ENCODE measurements around the gene MDFIC.

MDFIC gene

GRCh38 chr7:114939484-114940097 is 17.7 kb downstream of the MDFIC start:
- Histone ChIP-seq H3K36me3 (ENCODE audit: control insufficient read depth, low read depth, low read length) (no peaks in the 10 kb centered on the region), H3K9me3 (ENCODE audit: control insufficient read depth, low read depth, low read length) (no peaks in the 10 kb centered on the region), H3K27me3 (ENCODE audit: control insufficient read depth, insufficient read depth, low read length) (no peaks in the 10 kb centered on the region), H3K4me3 (ENCODE audit: low read length) (no peak overlapping the region), H3K4me1 (ENCODE audit: control insufficient read depth, low read depth, low read length) (peaks cover 9% of the 10 kb centered on the region), H3K9ac (ENCODE audit: low read length) (no peak overlapping the region), H3K27ac (ENCODE audit: low read length) (no peak overlapping the region)

GRCh38 chr7:114940220-114940619 is 18.3 kb downstream of the MDFIC start:
- Histone ChIP-seq H3K9ac (ENCODE audit: low read length) (no peak overlapping the region), H3K27me3 (ENCODE audit: control insufficient read depth, insufficient read depth, low read length) (no peaks in the 10 kb centered on the region), H3K27ac (ENCODE audit: low read length) (no peak overlapping the region), H3K9me3 (ENCODE audit: control insufficient read depth, low read depth, low read length) (no peaks in the 10 kb centered on the region), H3K4me1 (ENCODE audit: control insufficient read depth, low read depth, low read length) (peaks cover 13% of the 10 kb centered on the region), H3K4me3 (ENCODE audit: low read length) (no peak overlapping the region), H3K36me3 (ENCODE audit: control insufficient read depth, low read depth, low read length) (no peaks in the 10 kb centered on the region)

- Histone ChIP-seq H3K9ac (ENCODE audit: low read length) (no peak overlapping the region), H3K36me3 (ENCODE audit: control insufficient read depth, low read depth, low read length) (no peaks in the 10 kb centered on the region), H3K4me1 (ENCODE audit: control insufficient read depth, low read depth, low read length) (peaks cover 16% of the 10 kb centered on the region)
These were observed 19.8 kb downstream of the MDFIC start for GRCh38 chr7:114941692-114942091.

GRCh38 chr7:114942446-114943175 is 20.7 kb downstream of the MDFIC start:
- H3K36me3 ChIP-seq (ENCODE audit: control insufficient read depth, low read depth, low read length): no peaks in the 10 kb centered on the region
- H3K4me3 ChIP-seq (ENCODE audit: low read length): no peak overlapping the region
- H3K27me3 ChIP-seq (ENCODE audit: control insufficient read depth, insufficient read depth, low read length): no peaks in the 10 kb centered on the region
- H3K4me1 ChIP-seq (ENCODE audit: control insufficient read depth, low read depth, low read length): peaks cover 16% of the 10 kb centered on the region
- no peaks in the 10 kb centered on the region for H3K9me3 ChIP-seq (ENCODE audit: control insufficient read depth, low read depth, low read length)
- no peak overlapping the region for H3K9ac ChIP-seq (ENCODE audit: low read length)
- no peak overlapping the region for H3K27ac ChIP-seq (ENCODE audit: low read length)

More at GRCh38 chr7:114941692-114942091, 19.8 kb downstream of the MDFIC start:
- no peak overlapping the region for H3K4me3 ChIP-seq (ENCODE audit: low read length)
- no peak overlapping the region for H3K27ac ChIP-seq (ENCODE audit: low read length)
- H3K9me3 ChIP-seq (ENCODE audit: control insufficient read depth, low read depth, low read length): no peaks in the 10 kb centered on the region
- no peaks in the 10 kb centered on the region for H3K27me3 ChIP-seq (ENCODE audit: control insufficient read depth, insufficient read depth, low read length)

GRCh38 chr7:114943530-114943929 is 21.6 kb downstream of the MDFIC start:
- H3K4me1 ChIP-seq (ENCODE audit: control insufficient read depth, low read depth, low read length): peaks cover 16% of the 10 kb centered on the region
- H3K9ac ChIP-seq (ENCODE audit: low read length): no peak overlapping the region
- no peaks in the 10 kb centered on the region for H3K27me3 ChIP-seq (ENCODE audit: control insufficient read depth, insufficient read depth, low read length)
- no peak overlapping the region for H3K4me3 ChIP-seq (ENCODE audit: low read length)
- H3K9me3 ChIP-seq (ENCODE audit: control insufficient read depth, low read depth, low read length): no peaks in the 10 kb centered on the region
- no peak overlapping the region for H3K27ac ChIP-seq (ENCODE audit: low read length)
- no peaks in the 10 kb centered on the region for H3K36me3 ChIP-seq (ENCODE audit: control insufficient read depth, low read depth, low read length)

GRCh38 chr7:114943953-114944744 is 22.3 kb downstream of the MDFIC start:
- H3K36me3 ChIP-seq (ENCODE audit: control insufficient read depth, low read depth, low read length): no peaks in the 10 kb centered on the region
- peaks cover 16% of the 10 kb centered on the region for H3K4me1 ChIP-seq (ENCODE audit: control insufficient read depth, low read depth, low read length)
- no peak overlapping the region for H3K4me3 ChIP-seq (ENCODE audit: low read length)
- no peak overlapping the region for H3K27ac ChIP-seq (ENCODE audit: low read length)
- no peaks in the 10 kb centered on the region for H3K9me3 ChIP-seq (ENCODE audit: control insufficient read depth, low read depth, low read length)
- H3K27me3 ChIP-seq (ENCODE audit: control insufficient read depth, insufficient read depth, low read length): no peaks in the 10 kb centered on the region
- no peak overlapping the region for H3K9ac ChIP-seq (ENCODE audit: low read length)

- Histone ChIP-seq H3K27me3 (ENCODE audit: control insufficient read depth, insufficient read depth, low read length) (no peaks in the 10 kb centered on the region), H3K36me3 (ENCODE audit: control insufficient read depth, low read depth, low read length) (no peaks in the 10 kb centered on the region), H3K9ac (ENCODE audit: low read length) (no peak overlapping the region), H3K27ac (ENCODE audit: low read length) (no peak overlapping the region), H3K9me3 (ENCODE audit: control insufficient read depth, low read depth, low read length) (no peaks in the 10 kb centered on the region), H3K4me3 (ENCODE audit: low read length) (no peak overlapping the region), H3K4me1 (ENCODE audit: control insufficient read depth, low read depth, low read length) (peaks cover 14% of the 10 kb centered on the region)
These were observed 23.1 kb downstream of the MDFIC start for GRCh38 chr7:114944745-114945625.

GRCh38 chr7:114949231-114949630 is 27.3 kb downstream of the MDFIC start:
- H3K4me3 ChIP-seq (ENCODE audit: low read length): no peak overlapping the region
- H3K9ac ChIP-seq (ENCODE audit: low read length): no peak overlapping the region
- no peaks in the 10 kb centered on the region for H3K9me3 ChIP-seq (ENCODE audit: control insufficient read depth, low read depth, low read length)
- H3K27ac ChIP-seq (ENCODE audit: low read length): no peak overlapping the region
- no peaks in the 10 kb centered on the region for H3K36me3 ChIP-seq (ENCODE audit: control insufficient read depth, low read depth, low read length)
- no peaks in the 10 kb centered on the region for H3K27me3 ChIP-seq (ENCODE audit: control insufficient read depth, insufficient read depth, low read length)
- peaks cover 12% of the 10 kb centered on the region for H3K4me1 ChIP-seq (ENCODE audit: control insufficient read depth, low read depth, low read length)

- Histone ChIP-seq H3K27me3 (ENCODE audit: control insufficient read depth, insufficient read depth, low read length) (no peaks in the 10 kb centered on the region), H3K4me1 (ENCODE audit: control insufficient read depth, low read depth, low read length) (no peaks in the 10 kb centered on the region), H3K27ac (ENCODE audit: low read length) (no peak overlapping the region), H3K36me3 (ENCODE audit: control insufficient read depth, low read depth, low read length) (no peaks in the 10 kb centered on the region), H3K9me3 (ENCODE audit: control insufficient read depth, low read depth, low read length) (no peaks in the 10 kb centered on the region), H3K4me3 (ENCODE audit: low read length) (no peak overlapping the region), H3K9ac (ENCODE audit: low read length) (no peak overlapping the region)
These were observed 30.4 kb downstream of the MDFIC start for GRCh38 chr7:114952296-114952695.

GRCh38 chr7:114953724-114954123 is 31.8 kb downstream of the MDFIC start:
- Histone ChIP-seq H3K9me3 (ENCODE audit: control insufficient read depth, low read depth, low read length) (no peaks in the 10 kb centered on the region), H3K4me1 (ENCODE audit: control insufficient read depth, low read depth, low read length) (no peaks in the 10 kb centered on the region), H3K27ac (ENCODE audit: low read length) (no peak overlapping the region), H3K9ac (ENCODE audit: low read length) (no peak overlapping the region), H3K27me3 (ENCODE audit: control insufficient read depth, insufficient read depth, low read length) (no peaks in the 10 kb centered on the region), H3K36me3 (ENCODE audit: control insufficient read depth, low read depth, low read length) (no peaks in the 10 kb centered on the region), H3K4me3 (ENCODE audit: low read length) (no peak overlapping the region)

GRCh38 chr7:114956702-114957101 is 34.8 kb downstream of the MDFIC start:
- no peak overlapping the region for H3K9ac ChIP-seq (ENCODE audit: low read length)
- no peaks in the 10 kb centered on the region for H3K9me3 ChIP-seq (ENCODE audit: control insufficient read depth, low read depth, low read length)
- H3K36me3 ChIP-seq (ENCODE audit: control insufficient read depth, low read depth, low read length): no peaks in the 10 kb centered on the region
- no peaks in the 10 kb centered on the region for H3K27me3 ChIP-seq (ENCODE audit: control insufficient read depth, insufficient read depth, low read length)
- H3K27ac ChIP-seq (ENCODE audit: low read length): no peak overlapping the region
- no peak overlapping the region for H3K4me3 ChIP-seq (ENCODE audit: low read length)
- H3K4me1 ChIP-seq (ENCODE audit: control insufficient read depth, low read depth, low read length): no peaks in the 10 kb centered on the region
